Smooth muscle cell (in vitro differentiated cells): ENCODE measurements around the gene LDHAL6B. TPM values are rescaled to one million over a fixed set of nuclear protein-coding genes. Genes with fewer than 3 reads are reported as not detected.

ENCODE experiments used
- DNase-seq: peaks from one replicate; lab custom pipeline; 2025; ENCODE audit not compliant: unreplicated experiment; lab: John Stamatoyannopoulos, UW
- H2AFZ ChIP-seq: fragments of 200-600 bp; sonication (generic); 2 replicates; pipeline ENCODE4 v1.6.0; 2016; ENCODE audit warnings: antibody characterized with exemption, low read depth, mild to moderate bottlenecking
- H3F3A ChIP-seq: fragments of 200-600 bp; sonication (generic); 2 replicates; pipeline ENCODE4 v1.6.0; 2017; ENCODE audit warnings: antibody characterized with exemption, low read depth
- H3K27ac ChIP-seq: fragments of 200-600 bp; sonication (generic); 2 replicates; pipeline ENCODE4 v1.5.1; 2016; ENCODE audit warnings: low read depth, mild to moderate bottlenecking
- H3K27me3 ChIP-seq: fragments of 200-600 bp; sonication (generic); 2 replicates; pipeline ENCODE4 v1.6.1; 2016; ENCODE audit warnings: low read depth, mild to moderate bottlenecking
- H3K36me3 ChIP-seq: fragments of 200-600 bp; sonication (generic); 2 replicates; pipeline ENCODE4 v1.5.1; 2016; ENCODE audit warnings: low read depth
- H3K4me1 ChIP-seq: fragments of 200-600 bp; sonication (generic); 2 replicates; pipeline ENCODE4 v1.5.1; 2016; ENCODE audit warnings: low read depth
- H3K4me2 ChIP-seq: fragments of 200-600 bp; sonication (generic); 2 replicates; pipeline ENCODE4 v1.6.0; 2016; ENCODE audit warnings: mild to moderate bottlenecking
- H3K4me3 ChIP-seq: fragments of 200-600 bp; sonication (generic); 2 replicates; pipeline ENCODE4 v1.5.1; 2016; ENCODE audit warnings: mild to moderate bottlenecking
- H3K79me2 ChIP-seq: fragments of 200-600 bp; sonication (generic); 2 replicates; pipeline ENCODE4 v1.6.0; 2016; ENCODE audit warnings: low read depth, mild to moderate bottlenecking
- H3K9ac ChIP-seq: fragments of 200-600 bp; sonication (generic); 2 replicates; pipeline ENCODE4 v1.6.0; 2016; ENCODE audit warnings: low read depth
- H3K9me3 ChIP-seq: fragments of 200-600 bp; sonication (generic); replicated peaks from 2 replicates; pipeline ENCODE4 v1.5.1; 2016; ENCODE audit warnings: low read depth
- H4K20me1 ChIP-seq: fragments of 200-600 bp; sonication (generic); 2 replicates; pipeline ENCODE4 v1.6.0; 2016; ENCODE audit warnings: low read depth
- WGBS: methylation state at CpG from one replicate; pipeline ENCODE4 v1.1.7; 2016; ENCODE audit warnings: low lambda C conversion rate; 5-methylcytosine and 5-hydroxymethylcytosine counted together
- polyA plus RNA-seq: library from polyadenylated mRNA; unstranded; fragments of >200 nt; fragmentation: Nextera tagmentation; extraction: Ambion mirVana; gene quantifications from 2 replicates; pipeline ENCODE4 v1.2.1, GENCODE V29; 2016
- total RNA-seq: library from RNA; depleted of rRNA; stranded (reverse); fragments of >200 nt; gene quantifications from 2 replicates; pipeline ENCODE4 v1.2.3, GENCODE V29; 2014
- TF ChIP-seq, protein P1 (sequence below): fragments of 200-600 bp; sonication (generic); IDR thresholded peaks from 2 replicates; pipeline ENCODE4 v1.5.1; 2017; ENCODE audit warnings: borderline replicate concordance, mild to moderate bottlenecking, antibody characterized with exemption; ENCODE audit not compliant: insufficient read depth, poor library complexity, severe bottlenecking

Gene LDHAL6B
- total and polyA plus RNA-seq, 2 experiments from 2014 or later = not detected

DNA sequence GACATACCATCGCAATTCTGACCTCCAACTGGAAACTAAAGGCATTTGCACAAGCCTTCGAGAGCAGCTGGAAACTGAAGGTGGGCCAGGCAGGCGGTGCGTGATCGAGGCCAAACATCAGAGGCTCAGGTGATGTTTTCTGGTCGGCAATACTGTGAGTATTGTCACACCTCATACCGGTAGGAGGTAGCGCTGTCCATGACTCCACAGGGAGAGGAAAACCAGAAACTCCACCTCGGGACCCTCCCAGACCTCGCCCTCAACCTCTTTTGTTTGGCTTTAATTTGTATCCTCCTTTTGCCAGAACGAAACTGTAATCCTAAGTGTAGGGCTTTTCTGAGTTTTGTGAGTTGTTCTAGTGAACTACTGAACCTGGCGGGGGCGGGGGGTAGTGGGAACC is 43.6 kb downstream of the LDHAL6B start:
- no peaks in the 10 kb centered on the region for H3F3A ChIP-seq
- WGBS = 93% methylated on average over 13 of the region's 13 CpGs
- no peak for DNase-seq
- peaks cover 11% of the 10 kb centered on the region for H4K20me1 ChIP-seq
- no peak overlapping the region for H2AFZ ChIP-seq
- H3K36me3 ChIP-seq = peaks cover 6% of the 10 kb centered on the region
- H3K4me1 ChIP-seq = no peaks in the 10 kb centered on the region
- no peaks in the 10 kb centered on the region for H3K27me3 ChIP-seq
- no peaks in the 10 kb centered on the region for H3K9me3 ChIP-seq
- no peaks in the 10 kb centered on the region for H3K79me2 ChIP-seq
- no peak overlapping the region for H3K27ac ChIP-seq
- no peak overlapping the region for H3K4me2 ChIP-seq
- no peak overlapping the region for H3K9ac ChIP-seq
- H3K4me3 ChIP-seq = no peak overlapping the region
- TF ChIP-seq, protein P1, sequence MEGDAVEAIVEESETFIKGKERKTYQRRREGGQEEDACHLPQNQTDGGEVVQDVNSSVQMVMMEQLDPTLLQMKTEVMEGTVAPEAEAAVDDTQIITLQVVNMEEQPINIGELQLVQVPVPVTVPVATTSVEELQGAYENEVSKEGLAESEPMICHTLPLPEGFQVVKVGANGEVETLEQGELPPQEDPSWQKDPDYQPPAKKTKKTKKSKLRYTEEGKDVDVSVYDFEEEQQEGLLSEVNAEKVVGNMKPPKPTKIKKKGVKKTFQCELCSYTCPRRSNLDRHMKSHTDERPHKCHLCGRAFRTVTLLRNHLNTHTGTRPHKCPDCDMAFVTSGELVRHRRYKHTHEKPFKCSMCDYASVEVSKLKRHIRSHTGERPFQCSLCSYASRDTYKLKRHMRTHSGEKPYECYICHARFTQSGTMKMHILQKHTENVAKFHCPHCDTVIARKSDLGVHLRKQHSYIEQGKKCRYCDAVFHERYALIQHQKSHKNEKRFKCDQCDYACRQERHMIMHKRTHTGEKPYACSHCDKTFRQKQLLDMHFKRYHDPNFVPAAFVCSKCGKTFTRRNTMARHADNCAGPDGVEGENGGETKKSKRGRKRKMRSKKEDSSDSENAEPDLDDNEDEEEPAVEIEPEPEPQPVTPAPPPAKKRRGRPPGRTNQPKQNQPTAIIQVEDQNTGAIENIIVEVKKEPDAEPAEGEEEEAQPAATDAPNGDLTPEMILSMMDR = no peak

DNA sequence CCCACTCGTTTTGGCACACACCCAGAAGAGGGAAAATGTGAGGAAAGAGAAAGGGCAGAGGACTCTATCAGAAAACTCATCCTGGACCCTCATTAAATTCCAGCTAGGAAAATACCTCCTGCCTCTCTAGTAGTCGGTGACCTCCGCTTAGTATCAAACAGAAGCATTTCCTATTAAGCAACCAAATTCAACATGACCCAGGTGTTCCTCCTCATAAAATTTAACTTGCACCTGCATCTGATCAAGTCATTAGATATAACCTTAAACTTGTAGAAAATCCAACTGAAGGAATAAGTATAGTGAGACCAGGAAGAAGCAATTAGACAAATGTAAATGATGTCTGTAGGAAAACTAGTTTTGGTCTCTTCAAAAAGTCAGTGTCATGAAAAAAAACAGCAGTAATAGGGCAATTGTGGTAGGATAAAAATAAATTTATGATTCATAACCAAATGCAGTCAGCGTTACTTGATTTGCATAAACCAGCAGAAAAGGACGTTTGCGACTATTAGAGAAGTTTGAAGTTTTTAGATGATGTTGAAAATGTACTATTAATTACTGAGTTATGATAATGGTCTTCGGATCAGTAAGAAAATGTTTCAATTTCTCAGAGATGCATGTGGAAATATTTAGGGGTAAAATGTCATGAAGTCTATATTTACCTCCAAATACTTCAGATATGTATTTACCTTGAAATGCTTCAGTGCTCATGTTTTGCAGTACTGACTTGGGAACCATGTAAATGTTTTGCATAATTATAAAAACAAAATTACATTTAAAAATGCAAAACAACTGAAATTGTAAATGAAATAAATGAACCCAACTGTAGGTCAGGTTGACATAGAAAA is 44.6 kb downstream of the LDHAL6B start:
- TF ChIP-seq, protein P1 = no peak
- Histone ChIP-seq H3K4me1 (no peaks in the 10 kb centered on the region), H3F3A (no peaks in the 10 kb centered on the region), H3K27me3 (no peaks in the 10 kb centered on the region), H3K9ac (no peak overlapping the region), H3K4me2 (no peak overlapping the region), H3K36me3 (peaks cover 6% of the 10 kb centered on the region), H4K20me1 (peaks cover 11% of the 10 kb centered on the region), H3K79me2 (no peaks in the 10 kb centered on the region), H3K27ac (no peak overlapping the region), H3K9me3 (no peaks in the 10 kb centered on the region), H2AFZ (no peak overlapping the region), H3K4me3 (no peak overlapping the region)
- DNase-seq = no peak
- WGBS = 83% methylated on average over 7 of the region's 7 CpGs

DNA sequence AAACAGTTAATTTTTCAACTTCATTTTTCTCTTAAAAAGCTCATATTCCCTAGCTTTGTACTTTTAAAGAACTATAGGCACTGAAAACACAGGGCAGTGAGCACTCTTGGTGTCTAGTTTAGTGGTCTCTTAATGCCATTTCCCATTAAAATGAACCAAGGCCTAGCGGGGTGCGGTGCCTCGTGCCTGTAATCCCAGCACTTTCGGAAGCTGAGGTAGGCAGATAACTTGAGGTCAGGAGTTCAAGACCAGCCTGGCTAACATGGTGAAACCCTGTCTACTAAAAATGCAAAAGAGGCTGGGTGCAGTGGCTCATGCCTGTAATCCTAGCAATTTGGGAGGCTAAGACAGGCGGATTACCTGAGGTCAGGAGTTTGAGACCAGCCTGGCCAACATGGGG is 45.5 kb downstream of the LDHAL6B start:
- no peak for DNase-seq
- H3K4me1 ChIP-seq = no peaks in the 10 kb centered on the region
- H3K4me3 ChIP-seq = no peak overlapping the region
- H4K20me1 ChIP-seq = peaks cover 11% of the 10 kb centered on the region
- H3K4me2 ChIP-seq = no peak overlapping the region
- no peaks in the 10 kb centered on the region for H3K9me3 ChIP-seq
- peaks cover 6% of the 10 kb centered on the region for H3K36me3 ChIP-seq
- no peaks in the 10 kb centered on the region for H3K27me3 ChIP-seq
- TF ChIP-seq, protein P1 = no peak
- no peak overlapping the region for H2AFZ ChIP-seq
- 89% methylated on average over 5 of the region's 5 CpGs for WGBS
- H3F3A ChIP-seq = no peaks in the 10 kb centered on the region
- no peak overlapping the region for H3K27ac ChIP-seq
- no peaks in the 10 kb centered on the region for H3K79me2 ChIP-seq
- no peak overlapping the region for H3K9ac ChIP-seq

DNA sequence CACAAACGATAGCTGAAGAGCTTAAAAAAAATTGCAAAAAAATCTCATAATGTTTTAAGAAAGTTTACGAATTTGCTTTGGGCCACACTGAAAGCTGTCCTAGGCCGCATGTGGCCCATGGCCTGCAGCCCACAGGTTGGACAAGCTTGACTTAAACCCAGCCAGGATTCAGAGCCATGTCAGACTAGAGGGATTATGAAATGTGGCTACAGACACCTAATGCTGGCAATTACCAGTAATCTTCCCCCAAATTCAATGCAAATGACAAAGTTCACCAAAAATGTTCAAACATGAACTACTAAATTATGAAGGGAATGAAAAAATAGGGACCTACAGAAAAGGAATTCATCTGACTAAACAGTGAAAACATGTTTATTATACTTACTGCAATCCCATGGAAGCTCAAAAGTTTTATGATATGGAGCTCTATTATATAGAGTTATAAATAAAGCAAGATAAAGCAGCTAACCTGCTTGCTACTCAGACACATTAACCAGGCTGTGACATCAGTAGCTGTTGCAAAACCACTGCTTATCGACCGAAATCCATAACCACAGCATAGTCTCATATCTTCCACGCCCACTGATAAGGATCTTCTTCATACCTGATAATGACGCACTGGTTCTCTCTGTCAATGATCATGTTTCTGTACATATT is 49.2 kb downstream of the LDHAL6B start:
- H3K79me2 ChIP-seq = no peaks in the 10 kb centered on the region
- TF ChIP-seq, protein P1 = no peak
- no peak overlapping the region for H3K4me2 ChIP-seq
- H4K20me1 ChIP-seq = peaks cover 10% of the 10 kb centered on the region
- DNase-seq = no peak
- H2AFZ ChIP-seq = no peak overlapping the region
- H3K9ac ChIP-seq = no peak overlapping the region
- peaks cover 8% of the 10 kb centered on the region for H3K4me1 ChIP-seq
- peaks cover 6% of the 10 kb centered on the region for H3K36me3 ChIP-seq
- 87% methylated on average over 7 of the region's 7 CpGs for WGBS
- no peaks in the 10 kb centered on the region for H3K9me3 ChIP-seq
- H3K4me3 ChIP-seq = no peak overlapping the region
- H3F3A ChIP-seq = no peaks in the 10 kb centered on the region
- no peak overlapping the region for H3K27ac ChIP-seq
- no peaks in the 10 kb centered on the region for H3K27me3 ChIP-seq
